Lower lobe of right lung (tissue), 2 donors: ENCODE data around the gene NFKB1. TPM values are rescaled to one million over a fixed set of nuclear protein-coding genes. Genes with fewer than 3 reads are reported as not detected.
A peak's percentile ranks its signal among the peaks of the same experiment; 100 is the strongest.

Experiments
- ATAC-seq, 2 donors: fragments of 200-7000 bp; cut with Tn5 transposase; one replicate each; pipeline ENCODE4 v1.9.1; 2020 to 2022; ENCODE audit warnings: mild to moderate bottlenecking in 2 of 2, moderate library complexity in 2 of 2
- DNase-seq: peaks from one replicate; pipeline ENCODE4 v3.0.0-alpha.2; 2020
- H3K27ac ChIP-seq: fragments of 200-600 bp; one replicate; pipeline ENCODE4 v1.8.0; 2022
- H3K27me3 ChIP-seq: fragments of 200-600 bp; one replicate; pipeline ENCODE4 v1.8.0; 2022; ENCODE audit warnings: low read depth
- H3K36me3 ChIP-seq: fragments of 200-600 bp; one replicate; pipeline ENCODE4 v1.8.0; 2022; ENCODE audit warnings: mild to moderate bottlenecking
- H3K4me1 ChIP-seq: fragments of 200-600 bp; one replicate; pipeline ENCODE4 v1.8.0; 2022
- H3K4me3 ChIP-seq: fragments of 200-600 bp; one replicate; pipeline ENCODE4 v1.8.0; 2022; ENCODE audit warnings: mild to moderate bottlenecking
- H3K9me3 ChIP-seq: fragments of 200-600 bp; one replicate; pipeline ENCODE4 v1.8.0; 2022
- CTCF ChIP-seq: fragments of 200-600 bp; IDR thresholded peaks from one replicate; pipeline ENCODE4 v1.8.0; 2022; ENCODE audit warnings: antibody characterized with exemption, mild to moderate bottlenecking
- intact Hi-C: fragments of 100-400 bp; cut with DNase I; formaldehyde crosslinking; loops from one replicate; pipeline ENCODE4 v1.11.0; 2022
- total RNA-seq: library from RNA; stranded (reverse); fragmentation: NEBNext Ultra II Directional; extraction: Animal tissue kit (Norgen Biotek cat#: 25700); gene quantifications from one replicate; pipeline ENCODE4 v1.2.1, GENCODE V29; 2021
- donor health status: DM: no; HTN: yes; CAD: no; lungs with severe emphysema.

NFKB1 gene
- total RNA-seq, 1 donor from 2014 or later = 48.9 TPM

DNA sequence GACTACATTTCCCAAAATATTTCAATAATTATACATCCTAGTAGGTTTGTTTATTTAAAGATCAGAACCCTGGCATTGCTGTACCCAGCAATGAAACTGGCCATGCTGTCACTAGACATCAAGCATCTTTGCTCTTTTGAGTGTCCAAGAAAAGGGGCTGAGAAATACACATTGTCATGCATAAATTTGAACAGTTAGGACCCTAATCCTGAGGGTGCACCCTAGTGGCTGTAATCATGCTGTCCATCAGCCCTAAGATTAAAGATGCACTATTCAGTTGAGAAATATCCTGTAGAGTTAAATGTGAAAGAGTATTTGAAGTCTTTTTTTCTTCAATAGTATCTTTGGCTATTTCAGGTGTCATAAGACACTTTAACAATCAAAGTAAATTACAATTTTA, 108.8 kb downstream of the NFKB1 start:
- no peak for TF ChIP-seq CTCF
- no peak overlapping the region for H3K27ac ChIP-seq

DNA sequence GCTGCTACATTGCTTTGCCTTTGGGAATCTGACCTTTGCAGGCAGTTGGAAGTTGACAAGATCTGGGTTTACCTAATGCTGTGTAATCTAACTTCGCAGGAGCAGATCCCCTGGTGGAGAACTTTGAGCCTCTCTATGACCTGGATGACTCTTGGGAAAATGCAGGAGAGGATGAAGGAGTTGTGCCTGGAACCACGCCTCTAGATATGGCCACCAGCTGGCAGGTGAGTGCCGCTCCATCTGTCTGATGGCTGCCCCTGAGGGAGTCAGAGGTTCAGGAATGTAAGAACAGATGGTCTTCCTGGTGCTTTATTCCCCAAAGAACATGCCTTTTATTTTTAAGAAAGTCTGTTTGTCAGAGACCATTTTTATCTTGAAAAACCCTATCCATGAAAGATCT, 109.3 kb downstream of the NFKB1 start:
- no peak for ATAC-seq
- no peak for TF ChIP-seq CTCF
- intact Hi-C loops = no loop called here
- no peak overlapping the region for H3K27ac ChIP-seq
- H3K4me1 ChIP-seq = peaks cover 14% of the 10 kb centered on the region
- H3K9me3 ChIP-seq = no peaks in the 10 kb centered on the region
- no peak for DNase-seq
- H3K36me3 ChIP-seq = peaks cover 100% of the 10 kb centered on the region
- no peaks in the 10 kb centered on the region for H3K27me3 ChIP-seq
- no peak overlapping the region for H3K4me3 ChIP-seq

More for the DNA sequence above, 108.8 kb downstream of the NFKB1 start:
- H3K4me3 ChIP-seq = no peak overlapping the region
- peaks cover 100% of the 10 kb centered on the region for H3K36me3 ChIP-seq
- H3K9me3 ChIP-seq = no peaks in the 10 kb centered on the region
- H3K4me1 ChIP-seq = peaks cover 14% of the 10 kb centered on the region
- DNase-seq (no peak), ATAC-seq (no peak)
- intact Hi-C loops = no loop called here
- H3K27me3 ChIP-seq = no peaks in the 10 kb centered on the region

DNA sequence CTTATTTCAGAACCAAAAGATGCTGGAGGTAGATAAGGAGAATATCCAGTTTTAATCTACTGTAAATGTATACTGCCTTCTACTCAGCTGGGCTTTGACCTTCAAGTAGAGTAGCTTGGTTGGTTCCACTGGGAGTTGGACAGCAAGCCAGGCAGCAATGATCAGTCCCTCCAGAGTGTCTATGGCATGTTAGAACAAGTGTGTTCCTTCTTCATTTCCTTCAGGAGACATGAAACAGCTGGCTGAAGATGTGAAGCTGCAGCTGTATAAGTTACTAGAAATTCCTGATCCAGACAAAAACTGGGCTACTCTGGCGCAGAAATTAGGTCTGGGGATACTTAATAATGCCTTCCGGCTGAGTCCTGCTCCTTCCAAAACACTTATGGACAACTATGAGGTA, 111.1 kb downstream of the NFKB1 start:
- intact Hi-C loops = no loop called here
- no peak for DNase-seq
- ATAC-seq = peak; percentile 12 to 23

DNA sequence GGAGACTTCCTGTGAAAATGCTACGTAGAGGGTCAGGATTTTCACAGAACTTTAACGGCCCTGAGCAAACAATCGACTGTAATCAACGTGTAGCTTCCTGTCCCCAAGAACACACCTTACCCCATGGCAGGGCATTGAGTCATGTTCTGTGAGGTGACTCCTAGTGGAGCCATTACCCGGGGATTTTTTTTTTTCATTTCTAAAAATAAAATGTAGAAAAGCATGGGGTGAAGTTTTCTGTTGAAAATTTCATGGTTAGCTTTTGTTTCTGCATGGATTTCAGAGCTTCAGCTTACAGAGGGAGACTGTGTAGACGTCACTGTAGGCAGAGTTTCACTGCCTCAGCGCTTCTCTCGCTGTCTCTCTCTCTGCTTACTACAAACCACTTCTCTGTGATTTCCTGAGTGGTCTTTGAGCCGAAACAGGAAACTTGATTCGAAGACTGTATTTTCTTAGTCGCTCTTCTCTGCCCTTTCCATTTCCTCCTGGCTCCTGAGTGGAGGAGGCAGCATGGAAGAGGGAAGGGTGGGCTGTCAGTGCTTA, 111.7 kb downstream of the NFKB1 start:
- Histone ChIP-seq H3K4me1 (peaks cover 14% of the 10 kb centered on the region), H3K27ac (peak overlapping the region; percentile 59), H3K4me3 (no peak overlapping the region), H3K9me3 (no peaks in the 10 kb centered on the region), H3K27me3 (no peaks in the 10 kb centered on the region), H3K36me3 (peaks cover 96% of the 10 kb centered on the region)
- no peak for TF ChIP-seq CTCF
- intact Hi-C loops = no loop called here
- DNase-seq (no peak), ATAC-seq (peak; percentile 49 to 63)

More for the DNA sequence above, 111.1 kb downstream of the NFKB1 start:
- no peak for TF ChIP-seq CTCF
- Histone ChIP-seq H3K27ac (no peak overlapping the region), H3K27me3 (no peaks in the 10 kb centered on the region), H3K36me3 (peaks cover 100% of the 10 kb centered on the region), H3K9me3 (no peaks in the 10 kb centered on the region), H3K4me1 (peaks cover 14% of the 10 kb centered on the region), H3K4me3 (no peak overlapping the region)

GRCh38 chr4:102614801-102615200, 113.6 kb downstream of the NFKB1 start:
- H3K4me3 ChIP-seq = no peak overlapping the region
- no peak for TF ChIP-seq CTCF
- peaks cover 14% of the 10 kb centered on the region for H3K4me1 ChIP-seq
- intact Hi-C loops = no loop called here
- no peaks in the 10 kb centered on the region for H3K9me3 ChIP-seq
- H3K27ac ChIP-seq = peak overlapping the region; percentile 13
- peaks cover 77% of the 10 kb centered on the region for H3K36me3 ChIP-seq
- peak in 1 of 2 donors; percentile 13 for ATAC-seq
- H3K27me3 ChIP-seq = no peaks in the 10 kb centered on the region
- DNase-seq = no peak
